ENCODE results near the gene HDGFL3. TPM values are rescaled to one million over a fixed set of nuclear protein-coding genes. Genes with fewer than 3 reads are reported as not detected.

Gene HDGFL3
- total and polyA plus RNA-seq, 9 of the 15 experiments (the other 6 are each of a cell fraction or from before 2014, with no cell fraction given) = 6.7 to 42.0 (median 31.4) TPM

GRCh38 chr15:83092309-83092976 is 115.2 kb downstream of the HDGFL3 start (continued):
- TF ChIP-seq, protein P1, sequence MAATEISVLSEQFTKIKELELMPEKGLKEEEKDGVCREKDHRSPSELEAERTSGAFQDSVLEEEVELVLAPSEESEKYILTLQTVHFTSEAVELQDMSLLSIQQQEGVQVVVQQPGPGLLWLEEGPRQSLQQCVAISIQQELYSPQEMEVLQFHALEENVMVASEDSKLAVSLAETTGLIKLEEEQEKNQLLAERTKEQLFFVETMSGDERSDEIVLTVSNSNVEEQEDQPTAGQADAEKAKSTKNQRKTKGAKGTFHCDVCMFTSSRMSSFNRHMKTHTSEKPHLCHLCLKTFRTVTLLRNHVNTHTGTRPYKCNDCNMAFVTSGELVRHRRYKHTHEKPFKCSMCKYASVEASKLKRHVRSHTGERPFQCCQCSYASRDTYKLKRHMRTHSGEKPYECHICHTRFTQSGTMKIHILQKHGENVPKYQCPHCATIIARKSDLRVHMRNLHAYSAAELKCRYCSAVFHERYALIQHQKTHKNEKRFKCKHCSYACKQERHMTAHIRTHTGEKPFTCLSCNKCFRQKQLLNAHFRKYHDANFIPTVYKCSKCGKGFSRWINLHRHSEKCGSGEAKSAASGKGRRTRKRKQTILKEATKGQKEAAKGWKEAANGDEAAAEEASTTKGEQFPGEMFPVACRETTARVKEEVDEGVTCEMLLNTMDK (IDR thresholded peaks at IDR 0.05; ENCODE audit: borderline replicate concordance, insufficient read depth, low read depth, low read length, poor library complexity, severe bottlenecking) = no peak
- no peak for TF ChIP-seq HDAC8 (tag; IDR thresholded peaks at IDR 0.05)
- peak; percentile 67 for TF ChIP-seq NBN (IDR thresholded peaks at IDR 0.05; ENCODE audit: low read depth)
- TF ChIP-seq MAFF (IDR thresholded peaks at IDR 0.05; ENCODE audit: low read length) = peak; percentile 24; the same call in 1 of the 2 replicates
- no peak for TF ChIP-seq THRAP3 (IDR thresholded peaks at IDR 0.05; ENCODE audit: borderline replicate concordance)
- TF ChIP-seq, protein P2, sequence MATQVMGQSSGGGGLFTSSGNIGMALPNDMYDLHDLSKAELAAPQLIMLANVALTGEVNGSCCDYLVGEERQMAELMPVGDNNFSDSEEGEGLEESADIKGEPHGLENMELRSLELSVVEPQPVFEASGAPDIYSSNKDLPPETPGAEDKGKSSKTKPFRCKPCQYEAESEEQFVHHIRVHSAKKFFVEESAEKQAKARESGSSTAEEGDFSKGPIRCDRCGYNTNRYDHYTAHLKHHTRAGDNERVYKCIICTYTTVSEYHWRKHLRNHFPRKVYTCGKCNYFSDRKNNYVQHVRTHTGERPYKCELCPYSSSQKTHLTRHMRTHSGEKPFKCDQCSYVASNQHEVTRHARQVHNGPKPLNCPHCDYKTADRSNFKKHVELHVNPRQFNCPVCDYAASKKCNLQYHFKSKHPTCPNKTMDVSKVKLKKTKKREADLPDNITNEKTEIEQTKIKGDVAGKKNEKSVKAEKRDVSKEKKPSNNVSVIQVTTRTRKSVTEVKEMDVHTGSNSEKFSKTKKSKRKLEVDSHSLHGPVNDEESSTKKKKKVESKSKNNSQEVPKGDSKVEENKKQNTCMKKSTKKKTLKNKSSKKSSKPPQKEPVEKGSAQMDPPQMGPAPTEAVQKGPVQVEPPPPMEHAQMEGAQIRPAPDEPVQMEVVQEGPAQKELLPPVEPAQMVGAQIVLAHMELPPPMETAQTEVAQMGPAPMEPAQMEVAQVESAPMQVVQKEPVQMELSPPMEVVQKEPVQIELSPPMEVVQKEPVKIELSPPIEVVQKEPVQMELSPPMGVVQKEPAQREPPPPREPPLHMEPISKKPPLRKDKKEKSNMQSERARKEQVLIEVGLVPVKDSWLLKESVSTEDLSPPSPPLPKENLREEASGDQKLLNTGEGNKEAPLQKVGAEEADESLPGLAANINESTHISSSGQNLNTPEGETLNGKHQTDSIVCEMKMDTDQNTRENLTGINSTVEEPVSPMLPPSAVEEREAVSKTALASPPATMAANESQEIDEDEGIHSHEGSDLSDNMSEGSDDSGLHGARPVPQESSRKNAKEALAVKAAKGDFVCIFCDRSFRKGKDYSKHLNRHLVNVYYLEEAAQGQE (IDR thresholded peaks at IDR 0.05; ENCODE audit: borderline replicate concordance) = peak; percentile 85
- TF ChIP-seq, protein P2 (CRISPR knock-in tag; IDR thresholded peaks at IDR 0.05; ENCODE audit: low read depth) = no peak
- no peak for TF ChIP-seq ZKSCAN8 (CRISPR knock-in tag; IDR thresholded peaks at IDR 0.05)
- TF ChIP-seq KLF13 (tag; IDR thresholded peaks at IDR 0.05; ENCODE audit: borderline replicate concordance, low read depth) = no peak
- peak; percentile 93 for TF ChIP-seq RNF2 (IDR thresholded peaks at IDR 0.05)
- TF ChIP-seq E2F3 (CRISPR knock-in tag; IDR thresholded peaks at IDR 0.05) = no peak
- no peak for TF ChIP-seq CHAMP1 (IDR thresholded peaks at IDR 0.05)
- TF ChIP-seq TEAD2 (tag; IDR thresholded peaks at IDR 0.05) = no peak
